ENCODE data around the gene C1RL.

- TF ChIP-seq CTCF (IDR thresholded peaks at IDR 0.05) (no peak), POLR2A (IDR thresholded peaks at IDR 0.05) (no peak), EP300 (IDR thresholded peaks at IDR 0.05) (peak; percentile 83)
Measured at GRCh38 chr12:7091660-7092228, 17.3 kb downstream of the C1RL start.

All from ovary (tissue), 3 donors.